T follicular helper cell (primary cell): ENCODE results near the gene CHST8.

ENCODE experiments used
- DNase-seq: peaks from one replicate; pipeline ENCODE4 v3.0.0-alpha.2; 2020; ENCODE audit warnings: low read depth

Gene CHST8

DNA sequence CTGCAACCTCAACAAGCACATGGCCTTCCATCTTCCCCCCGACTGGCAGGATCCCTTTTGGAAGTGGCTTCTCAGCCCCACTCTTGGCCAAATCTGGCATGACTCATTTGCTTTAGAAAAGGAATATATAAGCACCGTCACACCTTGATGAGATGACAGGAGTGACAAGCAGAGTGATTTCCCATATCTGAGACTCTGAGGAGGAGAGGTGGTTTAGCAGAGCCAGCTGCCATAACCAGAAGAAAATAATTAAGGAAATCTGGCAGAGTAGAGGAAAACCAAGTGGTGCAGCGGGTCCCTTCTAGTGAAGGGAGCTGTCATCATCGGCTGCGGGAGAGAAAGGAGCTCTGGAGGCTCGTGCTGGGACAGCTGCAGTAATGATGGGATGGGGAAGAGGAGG is 147.5 kb downstream of the CHST8 start:
- DNase-seq: no peak

DNA sequence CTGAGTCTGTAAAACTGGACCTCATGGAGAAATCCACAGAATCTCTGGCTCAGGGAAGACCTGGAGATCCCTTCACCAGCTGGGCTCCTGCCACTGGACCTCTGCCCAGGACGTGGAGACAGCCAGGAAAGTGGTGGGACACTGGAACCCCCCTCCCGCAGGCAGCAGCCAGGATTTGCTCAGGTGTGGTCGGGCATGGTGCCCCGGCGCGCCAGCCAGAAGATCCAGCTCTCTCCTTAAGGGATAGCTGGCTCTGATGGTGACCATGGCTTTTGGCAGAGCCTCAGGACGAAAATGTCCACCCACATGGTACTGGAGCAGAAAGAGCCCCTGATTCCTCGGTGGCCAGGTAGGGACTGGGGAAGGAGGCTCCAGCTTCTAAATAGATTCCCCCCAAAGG is 148.4 kb downstream of the CHST8 start:
- no peak for DNase-seq

DNA sequence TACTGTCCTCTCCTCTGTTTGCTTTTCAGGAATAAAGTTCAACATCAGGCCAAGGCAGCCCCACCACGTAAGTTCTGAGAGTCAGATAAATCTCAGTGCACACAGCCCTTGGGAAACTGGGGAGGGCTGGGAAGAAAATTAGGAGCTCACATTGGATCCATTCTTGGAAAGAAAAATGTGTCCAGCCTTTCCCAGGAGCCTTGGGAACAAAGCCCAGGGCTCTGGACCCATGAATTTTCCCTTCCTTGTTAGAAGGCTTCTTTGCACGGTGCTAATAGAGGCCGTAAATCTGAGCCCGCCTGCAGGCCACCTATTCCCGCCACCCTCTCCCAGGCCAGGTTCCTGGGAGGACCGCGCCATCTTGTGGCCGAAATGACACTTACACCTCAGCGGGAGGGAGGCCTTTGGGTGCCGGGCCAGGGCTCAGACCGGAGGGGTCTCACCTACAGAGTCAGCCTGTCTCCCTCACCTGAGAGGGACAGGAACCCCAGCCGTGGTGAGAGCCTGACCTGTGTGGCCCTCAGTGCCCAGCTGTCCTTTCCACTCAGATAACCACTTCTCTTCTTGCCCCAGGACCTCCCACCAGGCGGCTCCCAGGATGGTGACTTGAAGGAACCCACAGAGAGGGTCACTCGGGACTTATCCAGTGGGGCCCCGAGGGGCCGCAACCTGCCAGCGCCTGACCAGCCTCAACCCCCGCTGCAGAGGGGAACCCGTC is 149.8 kb downstream of the CHST8 start:
- peak; percentile 59 for DNase-seq

DNA sequence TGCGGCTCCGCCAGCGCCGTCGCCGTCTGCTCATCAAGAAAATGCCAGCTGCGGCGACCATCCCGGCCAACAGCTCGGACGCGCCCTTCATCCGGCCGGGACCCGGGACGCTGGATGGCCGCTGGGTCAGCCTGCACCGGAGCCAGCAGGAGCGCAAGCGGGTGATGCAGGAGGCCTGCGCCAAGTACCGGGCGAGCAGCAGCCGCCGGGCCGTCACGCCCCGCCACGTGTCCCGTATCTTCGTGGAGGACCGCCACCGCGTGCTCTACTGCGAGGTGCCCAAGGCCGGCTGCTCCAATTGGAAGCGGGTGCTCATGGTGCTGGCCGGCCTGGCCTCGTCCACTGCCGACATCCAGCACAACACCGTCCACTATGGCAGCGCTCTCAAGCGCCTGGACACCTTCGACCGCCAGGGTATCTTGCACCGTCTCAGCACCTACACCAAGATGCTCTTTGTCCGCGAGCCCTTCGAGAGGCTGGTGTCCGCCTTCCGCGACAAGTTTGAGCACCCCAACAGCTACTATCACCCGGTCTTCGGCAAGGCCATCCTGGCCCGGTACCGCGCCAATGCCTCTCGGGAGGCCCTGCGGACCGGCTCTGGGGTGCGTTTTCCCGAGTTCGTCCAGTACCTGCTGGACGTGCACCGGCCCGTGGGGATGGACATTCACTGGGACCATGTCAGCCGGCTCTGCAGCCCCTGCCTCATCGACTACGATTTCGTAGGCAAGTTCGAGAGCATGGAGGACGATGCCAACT is 150.5 kb downstream of the CHST8 start:
- no peak for DNase-seq

DNA sequence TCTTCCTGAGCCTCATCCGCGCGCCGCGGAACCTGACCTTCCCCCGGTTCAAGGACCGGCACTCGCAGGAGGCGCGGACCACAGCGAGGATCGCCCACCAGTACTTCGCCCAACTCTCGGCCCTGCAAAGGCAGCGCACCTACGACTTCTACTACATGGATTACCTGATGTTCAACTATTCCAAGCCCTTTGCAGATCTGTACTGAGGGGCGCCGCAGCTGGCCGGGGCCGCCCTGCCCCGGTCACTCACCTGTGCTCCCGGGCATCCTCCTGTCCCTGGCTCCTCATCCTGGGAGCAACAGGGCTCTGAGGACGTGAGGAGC is 151.1 kb downstream of the CHST8 start:
- no peak for DNase-seq

DNA sequence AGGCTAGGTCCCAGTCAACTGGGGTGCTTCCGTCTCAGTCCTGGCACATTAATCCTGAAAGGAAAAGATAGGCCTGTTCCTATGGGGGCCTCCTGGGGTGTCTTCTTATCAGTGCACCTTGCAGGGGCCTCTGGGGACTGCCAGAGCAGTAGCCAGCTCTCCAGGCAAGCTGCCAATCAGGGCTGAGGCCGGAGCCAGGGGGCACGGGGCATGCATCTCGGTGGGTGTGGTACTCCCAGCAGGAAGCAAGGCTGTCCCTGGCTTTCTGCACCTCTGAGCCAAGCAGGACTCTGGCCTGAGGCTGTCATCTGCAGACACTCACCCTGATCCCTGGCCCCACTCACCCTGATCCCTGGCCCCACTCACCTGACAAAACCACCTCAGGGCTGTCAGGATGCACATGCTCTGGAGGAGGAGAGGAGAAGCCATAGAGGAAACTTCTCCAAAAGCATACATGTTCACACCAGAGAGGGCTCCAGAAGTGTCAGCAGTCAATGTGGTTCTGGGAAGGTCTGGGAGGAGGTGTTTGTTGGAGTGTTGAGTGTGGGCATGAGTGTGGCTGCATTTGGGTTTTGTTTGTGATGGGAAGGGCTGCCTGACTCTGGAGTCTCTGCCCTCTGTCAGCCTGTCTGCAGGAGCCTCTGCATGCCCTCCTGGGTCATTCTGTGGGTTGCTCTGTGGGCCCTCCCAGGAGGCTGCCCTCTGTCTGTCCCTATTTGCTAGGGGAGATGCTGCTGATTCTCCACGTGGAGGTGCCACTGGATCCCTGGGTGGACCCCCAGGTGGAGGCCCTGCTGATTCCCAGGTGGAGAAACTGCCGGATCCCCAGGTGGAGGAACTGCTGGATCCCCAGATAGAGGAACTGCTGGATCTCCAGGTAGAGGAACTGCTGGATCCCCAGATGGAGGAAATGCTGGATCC is 152.2 kb downstream of the CHST8 start:
- no peak for DNase-seq

DNA sequence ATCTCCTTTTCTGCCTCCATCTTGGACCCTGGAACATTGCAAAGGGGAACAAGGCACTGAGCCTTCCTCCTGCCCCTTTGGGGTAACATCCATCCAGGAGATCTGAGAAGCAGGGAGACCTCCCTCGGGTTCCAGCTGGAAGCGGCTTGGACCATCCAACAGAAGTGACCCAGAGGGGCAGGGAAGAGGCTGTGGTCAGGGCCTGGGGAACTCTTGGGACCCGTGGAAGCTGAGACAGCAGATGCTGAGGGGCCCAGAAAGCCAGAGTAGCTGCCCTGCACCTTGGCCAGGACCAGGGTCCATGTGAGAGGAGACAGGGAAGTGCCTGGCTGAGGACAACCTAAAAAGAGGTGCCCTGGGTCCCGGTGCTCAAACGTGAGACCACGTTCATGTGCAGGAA is 153.0 kb downstream of the CHST8 start:
- no peak for DNase-seq

DNA sequence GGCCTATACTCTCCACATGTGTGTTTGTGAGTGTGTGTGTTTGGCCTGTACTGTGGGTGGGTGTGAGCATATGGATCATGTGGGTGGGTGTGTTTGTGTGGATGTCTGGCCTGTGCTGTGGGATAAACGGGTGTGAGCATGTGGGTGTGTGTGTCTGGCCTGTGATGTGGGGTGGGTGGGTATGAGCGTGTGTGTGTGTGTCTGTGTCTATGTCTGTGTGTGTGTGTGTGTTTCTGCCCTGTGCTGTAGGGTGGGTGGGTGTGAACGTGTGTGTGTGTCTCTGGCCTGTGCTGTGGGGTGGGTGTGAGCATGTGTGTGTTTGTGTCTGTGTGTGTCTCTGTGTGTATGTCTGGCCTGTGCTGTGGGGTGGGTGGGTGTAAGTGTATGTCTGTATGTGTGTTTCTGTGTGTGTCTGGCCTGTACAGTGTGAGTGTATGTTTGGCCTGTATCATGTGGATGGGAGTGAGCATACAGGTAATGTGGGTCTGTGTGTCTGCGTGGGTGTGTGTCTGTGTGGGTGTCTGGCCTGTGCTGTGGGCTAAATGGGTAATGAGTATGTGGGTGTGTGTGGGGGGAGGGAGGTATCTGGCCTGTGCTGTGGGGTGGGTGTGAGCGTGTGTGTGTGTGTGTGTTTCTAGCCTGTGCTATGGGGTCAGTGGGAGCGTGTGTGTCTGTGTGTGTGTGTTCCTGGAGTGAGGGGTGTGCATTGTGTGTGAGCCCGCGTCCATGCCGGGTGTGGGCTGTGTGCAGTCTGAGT is 154.2 kb downstream of the CHST8 start:
- DNase-seq: no peak

DNA sequence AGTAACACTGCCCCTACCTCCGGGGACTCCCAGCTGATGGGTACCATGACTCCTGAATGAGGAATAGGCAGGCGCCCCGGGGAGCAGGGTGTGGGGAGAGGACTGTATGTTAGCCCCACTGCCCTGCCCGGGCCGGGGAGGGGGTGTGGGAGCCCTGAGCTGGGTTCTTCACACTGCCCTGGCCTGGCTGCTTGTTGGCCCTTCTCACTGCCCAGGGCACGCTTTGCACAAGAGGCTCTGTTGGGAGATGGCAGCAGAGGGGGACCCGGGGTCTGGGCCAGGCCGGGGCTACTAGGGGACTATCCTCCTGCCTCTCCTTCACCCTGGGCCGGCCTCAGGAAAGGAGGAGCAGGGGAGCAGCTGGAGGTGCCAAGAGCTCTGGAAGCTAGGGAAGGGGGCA is 155.6 kb downstream of the CHST8 start:
- DNase-seq: no peak

DNA sequence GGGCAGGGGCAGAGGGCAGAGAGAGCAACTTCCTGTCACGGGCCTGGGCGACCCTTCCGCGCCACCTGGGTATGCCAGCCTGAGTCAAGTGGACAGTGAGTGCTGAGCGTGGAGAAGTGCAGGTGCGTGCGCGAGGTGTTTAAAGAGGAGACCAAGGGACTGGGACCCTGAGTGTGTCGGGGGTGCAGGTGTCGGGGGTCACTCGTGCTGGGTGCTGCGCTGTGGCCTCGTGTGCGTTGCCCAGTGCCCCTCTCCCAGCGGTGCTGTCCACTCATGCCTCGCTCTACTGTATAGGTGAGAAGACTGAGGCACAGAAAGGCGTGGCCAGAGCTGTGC is 156.0 kb downstream of the CHST8 start:
- no peak for DNase-seq

DNA sequence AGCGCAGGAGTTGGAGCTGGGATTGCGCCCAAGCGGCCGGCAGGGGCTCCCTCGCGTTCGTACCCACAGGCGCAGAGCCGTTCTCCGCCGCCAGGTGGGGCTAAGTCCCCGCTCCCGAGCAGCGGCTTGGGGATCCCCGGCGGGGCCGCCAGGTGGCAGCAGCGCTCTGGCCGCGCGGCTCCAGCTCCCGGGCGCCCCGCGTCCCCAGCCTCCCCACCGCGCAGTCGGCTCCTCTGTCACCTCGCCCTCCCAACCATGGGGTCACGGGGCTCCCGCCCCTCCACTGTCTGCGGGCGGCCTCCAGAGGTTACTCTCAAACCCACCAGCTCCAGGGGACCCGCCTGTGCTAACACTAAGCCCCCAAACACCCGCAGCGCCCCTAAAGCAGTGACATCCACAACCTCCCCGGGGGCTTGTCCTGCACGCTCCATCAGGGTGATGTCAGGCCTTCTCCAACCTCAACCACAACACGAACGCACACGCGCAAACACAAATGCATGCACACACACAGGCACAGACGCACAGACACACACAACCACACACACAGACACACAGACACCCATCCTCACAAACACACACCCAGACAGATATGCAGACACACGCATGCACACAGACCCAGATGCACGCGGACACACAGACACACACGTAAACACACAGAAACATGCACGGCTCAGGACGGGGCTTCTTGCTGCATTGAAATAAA is 156.5 kb downstream of the CHST8 start:
- DNase-seq: peak; percentile 76

DNA sequence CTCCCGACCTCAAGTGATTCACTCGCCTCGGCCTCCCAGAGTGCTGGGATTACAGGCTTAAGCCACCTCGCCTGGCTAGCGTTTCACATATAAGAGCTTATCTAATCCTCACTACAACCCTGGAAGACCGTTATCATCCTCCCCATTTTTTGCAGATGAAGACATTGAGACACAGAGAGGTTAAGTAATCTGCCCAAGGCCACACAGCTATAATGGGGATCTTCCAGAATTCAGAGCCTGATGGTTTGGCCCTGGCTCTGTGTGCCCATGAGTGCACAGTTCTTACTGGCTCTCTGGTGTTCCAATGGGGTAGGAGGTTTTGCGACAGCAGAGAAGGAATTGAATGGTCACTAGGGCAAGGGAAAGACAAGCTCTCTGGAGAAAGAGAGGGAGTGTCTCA is 158.1 kb downstream of the CHST8 start:
- DNase-seq: no peak

DNA sequence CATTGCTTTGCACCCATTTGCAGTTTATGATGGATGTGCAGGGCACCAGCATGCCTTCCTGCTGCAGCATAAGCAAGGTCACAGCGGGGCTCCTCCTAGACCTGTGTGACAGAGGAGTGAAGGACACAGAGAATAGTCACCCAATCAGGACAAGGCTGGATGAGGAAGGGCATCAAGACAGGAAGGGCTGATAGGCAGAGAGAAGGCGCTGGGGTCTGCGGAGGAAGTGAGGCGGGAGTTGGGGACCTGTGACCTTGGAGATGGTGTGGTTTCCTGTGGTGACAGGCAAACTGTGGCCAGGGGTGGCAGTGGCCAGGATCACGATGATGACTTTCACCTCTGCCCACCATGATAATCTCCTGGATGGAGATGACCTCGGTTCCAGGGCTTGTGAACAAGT is 158.5 kb downstream of the CHST8 start:
- no peak for DNase-seq

DNA sequence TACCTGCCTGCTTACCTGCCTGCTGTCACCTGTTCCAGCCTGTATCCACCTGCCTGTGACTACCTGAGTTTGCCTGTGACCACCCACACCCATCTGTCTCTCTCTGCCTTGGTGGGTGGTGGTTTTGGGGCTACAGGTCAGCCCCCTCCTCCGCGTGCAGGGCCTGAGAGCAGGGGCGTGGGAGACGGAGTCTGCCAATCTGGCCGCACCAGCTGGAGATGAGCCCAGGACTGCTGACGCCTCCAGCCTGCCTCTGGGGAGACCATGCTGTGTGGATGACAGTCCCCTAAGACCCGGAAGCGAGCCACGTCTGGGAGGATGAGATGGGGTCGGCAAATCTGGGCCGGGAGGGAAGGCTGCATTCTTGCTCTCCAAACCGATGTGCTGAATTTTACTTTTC is 159.0 kb downstream of the CHST8 start:
- no peak for DNase-seq

DNA sequence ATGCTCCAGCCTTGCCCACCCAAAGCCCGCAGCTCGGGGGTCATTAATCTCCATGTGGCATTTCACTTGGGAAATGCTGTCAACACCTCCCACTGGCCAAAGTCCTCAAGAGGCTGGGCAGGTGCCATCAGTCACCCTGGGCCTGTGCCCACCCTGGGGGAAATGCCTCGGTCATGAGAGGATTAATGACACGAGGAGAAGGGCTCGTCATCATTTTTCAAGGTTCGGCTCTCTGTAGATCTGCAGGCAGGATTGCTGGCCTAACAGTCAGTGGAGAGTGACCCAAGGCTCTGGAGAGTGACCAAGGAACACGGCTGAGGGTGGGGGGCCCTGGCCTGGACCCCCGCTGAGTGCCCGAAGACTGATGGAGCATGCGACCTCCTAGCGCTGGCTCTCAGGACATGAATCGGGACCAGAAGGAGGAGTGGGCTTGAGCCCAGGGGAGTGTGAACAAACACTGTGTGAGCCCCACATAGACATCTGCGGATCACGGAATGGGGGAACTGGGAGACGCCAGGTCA is 159.7 kb downstream of the CHST8 start:
- no peak for DNase-seq

DNA sequence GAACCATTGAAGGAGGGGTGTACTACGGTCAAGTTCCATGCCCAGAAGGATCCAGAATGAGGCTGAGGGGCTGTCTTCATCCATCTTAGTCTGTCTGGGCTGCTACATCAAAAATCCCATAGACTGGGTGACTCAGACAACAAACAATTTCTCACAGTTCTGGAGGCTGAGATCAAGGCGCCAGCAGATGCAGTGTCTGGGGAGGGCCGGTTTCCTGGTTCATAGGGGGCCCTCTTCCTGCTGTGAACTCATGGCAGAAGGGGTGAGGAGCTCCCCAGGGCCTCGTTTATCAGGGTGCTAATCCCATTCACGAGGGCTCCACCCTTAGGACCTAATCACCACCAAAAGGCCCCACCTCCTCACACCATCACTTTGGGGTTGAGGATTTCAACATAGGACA is 160.2 kb downstream of the CHST8 start:
- DNase-seq: no peak

DNA sequence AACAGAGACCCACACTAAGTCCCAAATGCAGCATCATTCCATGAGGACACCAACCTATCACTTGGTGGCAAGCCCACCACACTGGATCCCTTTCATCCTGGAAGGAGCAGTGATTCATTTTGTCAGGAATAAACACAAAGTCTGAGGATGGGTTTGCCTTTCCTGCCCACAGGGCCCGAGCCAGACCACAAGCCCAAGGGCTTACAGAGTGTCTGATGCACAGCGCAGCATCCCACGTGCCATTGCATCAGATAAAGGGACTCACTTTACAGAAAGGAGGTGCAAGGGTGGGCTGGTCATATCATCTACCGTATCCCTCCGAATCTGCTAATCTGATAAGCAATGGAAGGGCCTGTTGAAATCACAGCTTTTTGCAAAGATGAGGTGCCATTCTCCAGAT is 162.7 kb downstream of the CHST8 start:
- no peak for DNase-seq

DNA sequence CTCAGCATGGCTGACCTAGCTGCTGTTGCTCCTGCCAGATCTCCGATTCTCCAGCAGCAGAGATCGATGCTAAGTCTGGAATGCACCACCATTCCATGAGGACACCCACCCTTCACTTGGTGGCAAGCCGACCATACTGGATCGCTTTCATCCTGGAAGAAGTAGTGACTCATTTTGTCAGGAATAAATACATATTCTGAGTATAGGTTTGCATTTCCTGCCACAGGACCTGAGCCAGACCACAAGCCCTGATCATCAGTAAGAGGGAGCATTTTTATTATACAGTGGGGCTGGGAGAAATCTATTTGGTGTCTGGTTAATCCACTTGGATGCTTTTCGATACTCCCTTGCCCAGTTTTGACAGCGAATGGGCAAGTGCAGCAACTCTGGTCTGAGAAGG is 164.0 kb downstream of the CHST8 start:
- no peak for DNase-seq

DNA sequence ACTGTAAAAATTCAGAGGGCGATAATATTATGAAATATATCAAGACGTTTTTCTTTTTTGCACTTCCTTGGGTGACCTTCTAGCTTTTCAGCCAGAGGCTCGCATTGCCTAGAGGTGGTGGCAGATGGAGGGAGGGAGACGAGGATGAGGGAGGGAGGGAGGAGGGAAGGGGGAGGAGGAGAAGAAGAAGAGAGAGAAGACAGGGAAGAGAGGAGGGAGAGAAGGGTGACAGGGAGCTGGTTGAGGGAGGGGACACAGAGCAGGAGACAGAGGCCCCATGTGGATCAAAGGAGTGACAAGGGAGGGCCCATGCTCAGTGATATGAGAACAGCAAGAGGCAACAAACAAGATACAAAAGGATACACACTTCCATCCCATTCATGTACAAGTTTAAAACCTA is 166.9 kb downstream of the CHST8 start:
- no peak for DNase-seq

DNA sequence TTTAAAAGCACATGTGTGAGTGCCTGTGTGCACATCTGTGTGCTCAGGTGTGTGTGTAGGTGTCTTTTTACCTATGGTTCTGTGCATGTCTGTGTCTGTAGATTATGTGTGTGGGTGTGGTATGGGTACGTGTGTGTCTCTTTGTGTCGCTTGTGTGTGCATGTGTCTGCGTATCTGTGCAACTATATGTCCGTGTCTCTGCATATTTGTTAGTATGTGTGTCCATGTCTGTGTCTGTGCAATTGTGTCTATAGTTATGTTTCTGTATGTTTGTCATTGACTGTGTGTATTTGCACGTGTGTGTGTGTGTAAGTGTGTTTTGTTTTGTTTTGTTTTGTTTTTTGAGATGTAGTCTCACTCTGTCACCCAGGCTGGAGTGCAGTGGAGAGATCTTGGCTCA is 167.6 kb downstream of the CHST8 start:
- no peak for DNase-seq

DNA sequence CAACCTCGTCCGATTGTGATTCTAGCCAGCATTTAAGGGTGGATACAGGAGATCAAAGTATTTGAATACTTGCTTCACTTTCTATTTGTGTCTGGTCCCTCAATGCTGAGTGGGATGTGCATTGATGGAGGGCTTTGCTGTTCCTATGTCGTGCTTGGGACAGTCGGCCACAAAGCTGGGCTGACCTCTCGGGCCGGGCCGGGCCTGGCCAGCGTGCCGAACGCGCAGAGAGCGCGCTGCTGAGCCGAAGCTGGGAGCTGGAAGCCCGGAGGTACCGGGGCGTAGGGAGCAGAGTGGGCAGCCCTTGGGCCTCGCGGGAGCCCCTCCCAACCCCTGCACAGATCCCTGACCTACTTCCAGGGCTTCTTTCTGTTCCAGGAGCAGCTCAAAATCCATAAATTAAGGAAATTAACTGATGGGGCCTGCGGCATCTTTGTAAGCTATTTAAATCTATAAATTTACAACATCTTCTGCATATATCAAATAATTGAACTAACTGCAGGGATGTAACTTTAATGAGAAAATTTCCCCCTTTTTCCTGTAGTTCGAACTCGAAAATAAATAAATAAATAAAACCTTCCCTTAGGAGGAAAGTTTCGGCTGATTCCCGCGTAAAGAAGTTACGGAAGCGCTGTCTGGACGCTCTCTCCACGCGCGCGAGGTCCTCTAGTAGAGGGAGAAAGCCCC is 173.1 kb downstream of the CHST8 start:
- DNase-seq: no peak
